Tibial nerve (tissue), 3 donors: ENCODE results near the gene PSMB2.

Experiments
- CTCF ChIP-seq, 5 experiments: fragments of 200-600 bp in 3 of 5; fragments of 450-650 bp in 2 of 5; sonication (generic) in 3 of 5; IDR thresholded peaks; one replicate each; pipeline ENCODE4 v1.5.1; 2016 to 2019; ENCODE audit warnings: antibody characterized with exemption in 5 of 5, mild to moderate bottlenecking in 3 of 5, moderate library complexity in 2 of 5
- POLR2A ChIP-seq, 2 donors: fragments of 450-650 bp; IDR thresholded peaks; one replicate each; pipeline ENCODE4 v1.6.1; 2017; ENCODE audit warnings: antibody characterized with exemption in 2 of 2, mild to moderate bottlenecking in 2 of 2, moderate library complexity in 2 of 2

GRCh38 chr1:35574655-35575415 is 66.5 kb downstream of the PSMB2 start:
- no peak for TF ChIP-seq POLR2A (IDR thresholded peaks at IDR 0.05)
- TF ChIP-seq CTCF (IDR thresholded peaks at IDR 0.05), result no peak
